ENCODE measurements around the gene CFAP206.

Gene CFAP206, protein sequence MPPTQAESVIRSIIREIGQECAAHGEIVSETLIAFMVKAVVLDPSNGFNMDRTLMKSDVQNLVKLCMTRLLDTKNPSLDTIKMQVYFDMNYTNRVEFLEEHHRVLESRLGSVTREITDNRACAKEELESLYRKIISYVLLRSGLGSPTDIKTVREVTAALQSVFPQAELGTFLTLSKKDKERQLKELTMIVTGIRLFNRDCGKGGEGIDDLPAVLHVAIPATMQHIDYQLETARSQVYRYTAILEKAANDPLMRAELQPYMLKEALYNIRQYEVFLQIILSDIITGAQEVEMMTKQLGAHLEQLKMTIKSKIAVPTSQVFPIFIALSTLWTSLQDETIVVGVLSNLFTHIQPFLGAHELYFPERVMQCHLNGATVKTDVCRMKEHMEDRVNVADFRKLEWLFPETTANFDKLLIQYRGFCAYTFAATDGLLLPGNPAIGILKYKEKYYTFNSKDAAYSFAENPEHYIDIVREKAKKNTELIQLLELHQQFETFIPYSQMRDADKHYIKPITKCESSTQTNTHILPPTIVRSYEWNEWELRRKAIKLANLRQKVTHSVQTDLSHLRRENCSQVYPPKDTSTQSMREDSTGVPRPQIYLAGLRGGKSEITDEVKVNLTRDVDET

DNA sequence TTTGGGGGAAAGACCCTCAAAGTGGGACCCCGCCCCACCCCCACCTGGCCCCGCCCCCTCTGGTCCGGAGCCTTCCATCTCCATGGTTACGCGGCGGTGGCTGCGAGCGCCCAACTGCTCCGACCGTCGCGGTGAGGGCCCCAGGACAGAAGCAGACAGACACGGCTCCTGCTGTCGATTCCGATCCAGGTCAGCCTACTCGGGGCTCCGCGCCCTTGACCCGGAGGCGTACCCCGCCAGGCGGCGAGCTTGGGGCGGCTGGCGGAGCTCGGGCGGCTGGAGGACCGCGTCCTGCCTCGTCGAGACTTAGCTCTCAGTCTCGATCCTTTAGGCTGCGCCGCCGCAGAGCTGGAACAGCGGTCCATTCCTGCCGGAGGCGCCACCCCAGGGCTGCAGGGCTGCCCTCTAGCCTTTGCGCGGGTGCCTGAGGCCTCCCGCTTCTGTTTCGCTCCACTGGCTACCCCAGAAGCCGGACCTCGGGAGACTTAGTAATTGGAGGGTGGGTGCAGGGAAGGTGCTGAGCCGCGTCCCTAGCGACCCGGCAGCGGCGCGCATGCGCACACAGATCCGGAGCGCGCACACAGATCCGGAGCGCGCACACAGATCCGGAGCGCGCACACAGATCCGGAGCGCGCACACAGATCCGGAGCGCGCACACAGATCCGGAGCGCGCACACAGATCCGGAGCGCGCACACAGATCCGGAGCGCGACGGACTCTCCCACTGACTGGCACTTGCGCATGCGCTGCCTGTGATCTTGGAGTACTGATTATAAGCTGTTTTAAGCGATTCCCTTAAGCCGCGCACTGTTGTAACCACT is at the start of gene CFAP206:
TSS of gene CFAP206 (plus strand) at position 72 of the 820 bp plus-strand sequence. CDS start 1,868 bp downstream, outside the sequence.
- peak; percentile 51 to 57 for DNase-seq (ENCODE audit: low read depth in 2 of 2, low spot score in 1 of 2)

DNA sequence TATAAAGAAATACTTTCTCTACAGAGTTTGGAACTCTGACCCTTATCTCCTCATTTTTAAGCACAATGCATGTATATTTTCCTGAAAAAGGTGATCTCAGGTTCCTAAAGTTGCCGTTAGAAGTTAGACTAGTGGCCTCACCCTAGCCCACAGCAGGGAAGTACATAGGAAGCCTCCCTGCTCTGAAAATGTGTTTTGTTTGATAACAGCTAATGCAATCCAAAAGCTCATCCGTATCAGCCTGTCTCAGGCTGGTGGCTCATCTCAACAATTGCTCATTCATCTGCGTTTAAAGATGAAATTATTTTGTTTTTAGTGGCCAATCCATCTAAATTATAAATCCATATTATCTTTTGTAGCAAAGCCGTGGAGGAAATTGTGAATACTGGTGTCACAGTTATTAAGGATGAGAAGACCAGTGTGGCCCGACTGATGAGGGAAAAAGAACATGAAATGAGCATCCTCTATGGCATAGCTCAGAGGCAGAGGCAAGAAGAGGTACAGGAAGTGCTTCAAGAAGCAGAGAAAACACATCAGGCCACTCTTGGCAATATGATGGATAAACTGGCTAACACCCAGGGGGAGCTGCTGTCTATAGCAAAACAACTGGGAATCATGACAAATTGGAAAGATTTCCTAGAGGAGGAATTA is 43.0 kb upstream of the CFAP206 start:
- no peak for DNase-seq (ENCODE audit: low read depth in 2 of 2, low spot score in 1 of 2)

DNA sequence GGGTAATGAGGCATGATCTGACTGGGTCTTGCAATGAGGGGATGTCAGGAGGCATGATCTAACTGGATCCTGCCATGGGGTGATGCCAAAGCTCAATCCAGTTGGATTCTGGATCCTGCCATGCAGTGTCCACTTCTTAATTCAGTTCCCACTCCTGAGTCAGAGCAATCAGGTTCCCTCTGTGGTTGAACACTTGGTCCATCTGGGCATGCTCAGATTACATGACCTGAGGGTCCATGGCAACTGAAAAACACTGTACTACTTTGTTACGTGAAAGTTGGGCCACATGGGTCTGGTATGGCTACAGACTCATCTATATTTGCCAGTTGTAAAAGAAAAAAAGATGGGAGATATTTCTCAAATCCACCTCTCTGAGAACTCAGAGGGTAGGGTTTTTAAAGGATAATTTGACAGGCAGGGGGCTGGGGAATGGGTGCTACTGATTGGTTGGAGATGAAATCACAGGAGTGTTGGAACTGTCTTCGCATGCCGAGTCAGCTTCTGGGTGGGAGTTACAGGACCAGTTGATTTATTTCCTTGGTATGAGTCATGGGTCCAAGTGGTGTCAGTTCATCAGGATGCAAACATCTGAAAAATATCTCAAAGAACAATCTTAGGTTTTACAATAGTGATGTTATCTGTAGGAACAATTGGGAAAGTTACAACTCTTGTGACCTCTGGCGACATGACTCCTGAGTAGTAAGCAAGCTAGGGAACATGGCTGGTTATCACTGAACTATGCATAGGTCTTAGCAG is 41.5 kb upstream of the CFAP206 start:
- no peak for DNase-seq (ENCODE audit: low read depth in 2 of 2, low spot score in 1 of 2)

DNA sequence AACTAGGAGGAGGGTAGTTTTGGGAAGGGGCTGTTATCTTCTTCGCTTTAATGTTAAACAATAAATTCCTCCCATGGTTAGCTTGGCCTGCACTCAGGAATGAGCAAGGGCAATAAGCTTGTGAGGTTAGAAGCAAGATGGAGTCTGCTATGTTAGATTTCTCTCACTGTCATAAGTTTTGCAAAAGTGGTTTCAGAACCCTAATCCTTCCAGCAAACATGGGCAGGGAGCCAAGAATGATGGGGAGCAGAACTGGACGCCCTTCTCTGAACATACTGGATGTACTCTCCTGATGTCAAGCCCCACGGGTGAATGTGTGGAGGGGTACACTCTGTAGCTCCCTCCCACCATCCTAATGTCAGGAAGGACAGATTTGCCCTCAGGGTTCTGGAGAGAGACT is 40.9 kb upstream of the CFAP206 start:
- DNase-seq (ENCODE audit: low read depth in 2 of 2, low spot score in 1 of 2), result no peak

DNA sequence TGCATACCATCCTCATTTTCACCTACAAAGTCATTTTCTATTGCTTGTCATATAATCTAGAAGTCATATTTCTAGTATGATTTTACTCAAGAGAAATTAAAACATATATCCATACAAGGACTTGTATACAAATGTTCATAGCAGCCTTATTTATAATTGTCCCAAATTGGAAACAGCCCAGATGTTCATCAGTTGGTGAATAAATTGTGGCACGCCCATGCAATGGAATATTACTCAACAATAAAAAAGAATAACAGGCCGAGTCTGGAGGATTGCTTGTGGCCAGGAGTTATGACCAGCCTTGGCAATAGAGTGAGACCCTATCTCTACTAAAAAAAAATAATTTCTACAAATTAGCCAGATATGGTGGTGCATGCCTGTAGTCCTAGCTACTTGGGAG is 34.4 kb upstream of the CFAP206 start:
- DNase-seq (ENCODE audit: low read depth in 2 of 2, low spot score in 1 of 2), result no peak

DNA sequence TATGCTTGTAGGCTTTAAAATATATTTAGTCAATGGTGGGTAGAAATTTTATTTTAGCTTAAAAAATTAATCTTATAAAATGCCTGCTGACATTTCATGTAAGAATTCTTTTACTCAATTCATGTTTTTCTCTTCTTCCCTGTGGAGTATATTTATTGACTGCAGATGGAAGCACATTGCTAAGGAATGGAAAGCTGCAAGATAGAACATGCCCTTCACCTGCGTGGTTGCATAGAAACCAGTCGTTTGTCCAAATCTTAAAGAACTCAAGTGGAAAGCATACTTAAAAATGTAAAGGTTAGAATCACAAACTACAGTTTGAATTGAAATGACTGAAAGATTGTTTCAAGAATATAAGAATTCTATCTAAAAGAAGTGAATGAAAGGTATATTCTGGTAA is 32.5 kb upstream of the CFAP206 start:
- DNase-seq (ENCODE audit: low read depth in 2 of 2, low spot score in 1 of 2), result no peak

DNA sequence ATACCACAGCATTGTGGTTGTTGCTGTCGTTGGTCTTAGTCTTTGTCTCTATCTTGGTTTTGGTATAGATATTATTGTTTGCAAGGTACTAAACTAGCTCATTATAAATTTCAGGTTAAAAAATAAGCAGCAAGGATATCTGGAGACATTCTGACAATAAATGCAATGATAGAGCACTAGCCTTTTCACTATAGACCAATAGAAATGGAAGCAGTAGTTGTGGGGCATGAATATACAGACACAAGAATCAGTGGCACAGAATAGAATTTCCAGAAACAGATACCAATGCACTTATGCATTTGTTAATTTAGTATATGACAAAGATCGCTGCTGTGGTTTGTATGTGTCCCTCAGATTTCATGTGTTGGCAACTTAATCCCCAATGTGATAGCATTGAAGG is 31.1 kb upstream of the CFAP206 start:
- no peak for DNase-seq (ENCODE audit: low read depth in 2 of 2, low spot score in 1 of 2)

DNA sequence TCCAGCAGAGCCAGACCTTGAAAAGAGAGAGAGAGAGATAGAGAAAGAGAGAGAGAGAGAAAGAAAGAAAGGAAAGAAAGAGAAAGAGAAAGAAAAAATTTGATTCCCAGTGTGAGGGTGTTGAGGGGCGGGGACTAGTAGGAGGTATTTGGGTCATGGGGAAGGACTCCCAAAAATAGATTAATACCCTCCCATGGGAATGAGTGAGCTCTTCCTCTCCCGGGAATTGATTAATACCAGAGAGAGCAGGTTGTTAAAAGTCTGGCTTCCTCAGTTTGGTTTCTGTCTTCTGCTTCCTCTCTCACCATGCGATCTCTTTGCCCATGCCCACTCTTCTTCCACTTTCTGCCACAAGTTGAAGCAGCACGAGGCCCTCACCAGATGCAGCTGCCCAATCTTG is 28.8 kb upstream of the CFAP206 start:
- no peak for DNase-seq (ENCODE audit: low read depth in 2 of 2, low spot score in 1 of 2)

DNA sequence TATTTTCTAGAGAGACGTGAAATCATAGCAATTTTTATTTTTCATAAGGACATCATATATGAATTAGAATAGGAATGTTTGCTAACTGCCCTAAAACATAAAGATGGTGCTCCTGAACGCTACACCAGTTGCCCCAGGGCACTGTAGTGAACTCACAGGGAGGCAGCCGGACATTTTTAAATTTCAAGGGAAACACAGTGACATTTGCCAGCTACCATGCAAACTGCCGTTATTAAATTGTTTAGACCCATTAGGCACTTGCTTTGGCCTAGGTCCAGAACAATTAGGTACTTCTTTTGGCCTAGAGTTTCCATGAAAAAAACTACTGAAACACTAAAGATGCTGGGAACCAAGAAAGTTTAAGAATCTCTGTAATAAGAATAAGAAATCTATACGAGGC is 24.9 kb upstream of the CFAP206 start:
- DNase-seq (ENCODE audit: low read depth in 2 of 2, low spot score in 1 of 2), result no peak

DNA sequence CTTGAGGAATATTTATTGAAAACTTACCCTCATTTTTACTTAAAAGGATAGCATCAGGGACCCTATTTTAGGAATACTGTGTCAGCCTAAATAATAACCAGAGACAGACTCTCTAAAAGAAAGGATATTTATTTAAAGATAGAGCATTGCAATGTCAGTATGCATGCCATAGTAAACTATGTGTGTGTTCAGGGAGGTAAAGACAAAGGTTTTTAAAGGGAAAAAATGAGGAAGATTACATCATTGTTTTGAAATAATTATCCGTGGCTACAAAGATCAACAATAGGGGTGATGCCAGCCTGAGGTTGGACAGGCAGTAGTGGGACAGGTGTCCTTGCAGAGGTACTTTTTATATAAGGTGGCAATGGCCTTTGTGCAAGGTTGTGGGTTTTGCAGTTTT is 23.7 kb upstream of the CFAP206 start:
- DNase-seq (ENCODE audit: low read depth in 2 of 2, low spot score in 1 of 2), result no peak

DNA sequence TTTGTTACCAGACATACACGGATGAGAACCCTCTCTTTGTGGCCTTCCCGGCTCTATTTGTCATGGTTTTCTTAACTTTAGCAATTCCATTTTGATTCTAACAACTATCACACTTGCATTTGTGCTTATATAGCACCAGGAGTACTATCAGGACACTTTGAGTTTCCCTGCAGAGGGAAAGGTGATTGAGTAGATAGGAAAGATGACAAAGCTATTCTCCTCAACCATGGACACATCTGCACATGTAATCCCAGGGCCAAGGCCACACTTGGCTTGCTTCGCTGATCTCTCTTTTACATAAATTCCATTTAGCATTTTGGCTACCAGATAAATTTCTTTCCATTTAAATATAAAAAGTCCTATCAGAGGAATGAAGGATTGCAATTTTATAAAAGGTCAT is 23.3 kb upstream of the CFAP206 start:
- no peak for DNase-seq (ENCODE audit: low read depth in 2 of 2, low spot score in 1 of 2)

DNA sequence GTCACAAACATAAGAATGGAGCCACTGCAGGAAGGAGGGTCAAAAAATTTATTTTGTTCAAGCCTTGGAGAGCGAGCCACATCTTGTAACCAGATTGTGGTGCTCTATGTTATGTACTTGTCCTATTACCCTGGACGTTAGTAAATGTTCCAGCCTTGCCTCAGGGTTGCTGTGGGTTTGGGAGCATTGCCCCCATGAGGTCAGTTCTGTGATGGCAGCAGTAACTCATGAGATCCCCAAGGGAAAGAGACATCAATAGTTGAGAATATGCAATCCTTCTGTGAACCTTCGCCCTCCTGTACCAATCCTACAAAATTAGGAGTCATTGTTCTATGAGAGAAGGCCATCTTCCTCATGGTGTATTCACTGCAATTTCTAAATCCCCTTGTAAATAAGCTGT is 16.4 kb upstream of the CFAP206 start:
- DNase-seq (ENCODE audit: low read depth in 2 of 2, low spot score in 1 of 2), result no peak

DNA sequence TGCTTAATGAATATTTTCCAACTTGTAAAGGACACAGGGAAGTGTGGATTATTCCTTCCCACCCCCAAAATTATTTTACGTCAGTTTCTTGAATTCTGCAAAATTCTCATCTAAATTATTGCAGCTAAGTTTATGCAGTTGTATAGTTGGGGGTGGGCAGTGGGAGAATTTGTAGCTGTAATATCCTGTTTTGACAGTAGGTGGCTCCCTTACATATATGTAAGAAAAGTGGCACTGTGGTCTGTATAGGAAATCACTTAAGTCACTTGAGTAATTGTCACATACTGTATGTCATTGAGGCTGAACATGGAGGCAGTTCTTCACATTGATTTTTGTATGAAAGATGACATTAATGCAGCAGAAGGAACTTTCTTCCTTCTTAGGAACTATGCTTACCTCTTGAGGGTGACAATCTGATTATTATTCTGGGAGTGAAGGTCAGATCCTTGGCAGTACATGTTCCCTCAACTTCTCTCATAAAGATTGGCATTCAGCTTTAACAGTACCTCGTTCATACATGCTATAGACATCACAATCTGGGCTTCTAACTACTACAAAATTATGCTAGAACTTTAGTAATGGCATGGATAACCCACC is 14.6 kb upstream of the CFAP206 start:
- no peak for DNase-seq (ENCODE audit: low read depth in 2 of 2, low spot score in 1 of 2)

DNA sequence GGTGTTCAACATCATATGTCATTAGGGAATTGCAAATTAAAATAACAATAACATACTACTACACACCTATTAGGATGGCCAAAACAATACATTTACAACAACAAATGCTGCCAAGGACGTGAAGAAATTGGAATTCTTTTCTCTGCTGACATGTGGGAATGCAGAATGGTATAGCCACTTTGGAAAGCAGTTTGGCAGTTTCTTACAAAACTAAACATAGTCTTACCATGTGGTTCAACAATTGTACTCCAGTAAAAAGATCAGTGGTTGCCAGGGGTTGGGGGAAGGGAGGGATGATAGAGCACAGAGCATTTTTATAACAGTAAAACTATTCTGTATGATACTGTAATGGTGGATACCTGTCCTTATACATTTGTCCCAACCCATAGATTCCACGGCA is 12.3 kb upstream of the CFAP206 start:
- DNase-seq (ENCODE audit: low read depth in 2 of 2, low spot score in 1 of 2), result no peak

DNA sequence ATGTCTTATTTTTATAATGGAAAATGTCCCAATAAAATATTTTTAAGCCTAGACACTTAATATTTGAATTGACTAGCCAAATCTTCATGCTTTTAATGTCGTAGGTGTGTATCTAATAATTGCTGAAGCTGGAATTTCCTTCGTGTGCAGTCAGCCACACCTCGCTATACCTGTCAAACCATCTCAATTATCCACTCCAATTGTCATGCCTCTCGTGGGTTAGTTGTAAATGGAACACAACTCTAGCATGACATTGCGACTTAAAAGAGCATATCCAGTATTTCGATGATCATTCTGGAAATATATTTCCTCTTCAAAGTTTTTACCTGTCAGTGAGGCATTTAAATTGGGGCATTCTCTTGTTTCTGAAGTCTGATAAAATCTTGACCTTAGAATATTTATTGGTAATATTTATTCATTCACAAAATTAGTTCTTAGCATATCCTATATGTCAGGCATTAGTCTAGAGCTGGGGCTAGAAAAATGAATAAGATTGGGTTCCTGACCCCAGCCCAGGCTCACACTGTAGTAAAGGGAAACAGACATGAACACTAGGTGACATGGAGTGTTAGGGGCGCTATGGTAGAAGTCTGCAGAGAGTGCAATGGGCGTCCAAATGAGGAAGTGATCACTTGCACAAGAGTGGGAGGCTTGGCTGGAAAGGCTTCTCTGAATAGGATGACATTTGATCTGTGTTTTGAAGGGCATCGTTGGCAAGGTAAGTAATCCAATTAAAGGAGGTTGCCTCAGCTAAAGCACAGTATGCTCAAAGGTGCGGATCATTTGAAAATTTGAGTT is 11.0 kb upstream of the CFAP206 start:
- no peak for DNase-seq (ENCODE audit: low read depth in 2 of 2, low spot score in 1 of 2)

DNA sequence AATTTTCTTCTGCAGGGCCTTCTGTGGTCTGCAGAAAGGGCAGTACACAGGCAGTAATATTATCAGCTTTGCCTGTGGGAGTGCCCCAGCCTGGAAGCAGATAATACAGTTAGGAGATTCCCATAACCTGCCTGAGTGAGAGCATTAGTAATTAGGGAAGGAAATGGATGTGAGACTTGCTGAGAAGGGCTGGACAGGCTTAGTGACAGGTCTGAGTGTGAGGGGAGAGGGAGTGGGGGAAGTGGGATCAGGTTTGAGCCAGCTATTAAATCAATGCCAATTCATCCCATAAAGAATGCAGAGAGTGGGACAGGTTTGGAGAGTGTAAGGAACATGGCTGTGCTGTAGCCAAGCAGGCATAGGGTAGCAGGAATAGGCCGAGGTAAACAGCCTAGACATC is 10.1 kb upstream of the CFAP206 start:
- no peak for DNase-seq (ENCODE audit: low read depth in 2 of 2, low spot score in 1 of 2)

DNA sequence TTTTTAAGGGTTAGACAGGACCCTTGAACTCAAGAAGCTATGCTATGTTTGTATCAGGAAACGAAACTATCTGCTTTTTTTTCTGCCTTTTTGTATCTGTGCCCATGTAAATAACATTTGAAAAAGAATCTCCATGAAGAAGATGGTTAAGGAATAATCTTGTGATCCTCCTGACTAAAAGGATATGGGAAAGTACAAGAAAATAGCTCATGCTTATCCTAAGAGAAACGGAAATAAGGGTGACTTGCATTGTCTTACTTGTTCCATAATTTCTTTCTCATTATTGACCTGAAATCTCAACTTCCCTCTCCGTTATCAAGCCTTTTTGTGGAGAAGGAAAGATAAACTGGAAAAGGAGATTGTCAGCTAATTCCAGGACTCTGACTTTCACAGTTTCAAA is 5.9 kb upstream of the CFAP206 start:
- no peak for DNase-seq (ENCODE audit: low read depth in 2 of 2, low spot score in 1 of 2)

DNA sequence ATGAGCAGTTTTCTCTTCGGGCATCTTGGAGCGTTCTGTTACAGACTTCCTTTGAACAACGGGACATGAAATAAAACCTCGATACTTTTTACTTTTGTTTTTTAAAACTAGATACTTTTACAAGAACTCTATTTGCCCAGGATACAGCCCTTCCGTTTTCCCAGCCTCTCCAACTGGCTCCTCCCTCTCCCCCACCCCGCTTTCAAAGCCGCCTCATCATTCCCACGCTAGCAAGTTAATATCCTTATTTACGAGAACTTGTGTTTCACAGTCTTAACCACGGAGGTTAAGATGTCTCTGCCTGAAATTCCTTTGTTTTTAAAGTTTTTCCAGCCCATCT is 241 bp upstream of the CFAP206 start:
- no peak for DNase-seq (ENCODE audit: low read depth in 2 of 2, low spot score in 1 of 2)

DNA sequence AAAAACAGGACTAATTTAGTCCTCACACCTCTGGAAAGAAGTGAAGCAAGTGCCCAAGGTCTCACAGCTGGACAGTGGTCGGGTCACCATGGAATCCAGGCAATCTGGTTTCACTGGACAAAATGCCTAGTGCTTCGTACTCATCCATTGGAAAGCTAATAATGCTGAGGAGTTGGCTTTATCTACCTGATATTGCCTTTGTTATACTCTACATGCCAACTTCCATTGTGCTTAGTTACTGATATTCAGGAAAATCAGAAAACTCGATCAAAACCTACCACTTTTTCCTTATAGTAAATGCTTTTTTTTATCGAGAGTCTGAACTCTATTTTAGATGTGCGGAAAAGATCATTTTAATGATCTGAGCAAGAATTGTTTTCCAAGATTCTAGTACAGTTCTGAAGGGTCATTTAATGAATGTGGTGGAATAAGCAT is 966 bp downstream of the CFAP206 start:
- DNase-seq (ENCODE audit: low read depth in 2 of 2, low spot score in 1 of 2), result no peak

DNA sequence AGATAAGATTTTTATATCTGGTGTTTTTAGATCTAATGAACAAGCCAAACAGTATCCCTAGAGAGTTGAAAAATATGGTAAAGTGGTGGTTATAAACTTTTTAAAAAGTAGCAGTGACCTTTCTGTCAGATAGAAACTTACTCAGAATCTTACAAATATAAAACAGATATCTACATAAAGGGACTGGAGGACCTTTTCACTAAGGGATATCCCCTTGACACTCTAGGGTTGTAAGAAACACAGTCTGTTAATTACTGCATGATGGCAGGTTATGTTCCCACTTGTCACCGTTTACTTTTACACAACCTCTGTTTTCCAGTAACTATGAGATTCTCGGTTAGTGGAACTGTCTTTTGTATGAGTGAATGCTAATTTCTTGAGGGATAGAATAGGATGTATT is 11.5 kb downstream of the CFAP206 start:
- no peak for DNase-seq (ENCODE audit: low read depth in 2 of 2, low spot score in 1 of 2)
